ENCODE results near the gene TOP1.

- no peak for TF ChIP-seq MAZ (IDR thresholded peaks at IDR 0.05; ENCODE audit: borderline replicate concordance, low read depth, low read length)
- TF ChIP-seq CTCF (IDR thresholded peaks at IDR 0.05): no peak
- no peak for TF ChIP-seq USF2 (IDR thresholded peaks at IDR 0.05)
- TF ChIP-seq EP300 (IDR thresholded peaks at IDR 0.05): no peak
- no peak for TF ChIP-seq FOSL2 (IDR thresholded peaks at IDR 0.05)
- no peak for TF ChIP-seq FOSL2 (CRISPR knock-in tag; IDR thresholded peaks at IDR 0.05)
- TF ChIP-seq CHD2 (IDR thresholded peaks at IDR 0.05; ENCODE audit: low read length, partially characterized antibody): no peak
Observed at GRCh38 chr20:41030531-41031242, 2.1 kb downstream of the TOP1 start.

Data from A549 (cell line).